Measurements from ENCODE around the gene PLA2G4B.

GRCh38 chr15:41849204-41849603 is 10.6 kb downstream of the PLA2G4B start:
- no peak for TF ChIP-seq CTCF (optimal IDR thresholded peaks at IDR 0.05 in 1 of 3, IDR thresholded peaks at IDR 0.05 in 1 of 3, conservative IDR thresholded peaks at IDR 0.05 in 1 of 3; ENCODE audit: extremely low read depth in 1 of 3, insufficient read depth in 2 of 3, low read length in 3 of 3)
- no peak for TF ChIP-seq EZH2 (IDR thresholded peaks at IDR 0.05; ENCODE audit: low read length)

All from keratinocyte (primary cell).